SH-SY5Y (cell line): ENCODE results near the gene ACOT4.

Experiments used
- GATA2 ChIP-seq: IDR thresholded peaks from 2 replicates; pipeline ENCODE4 v1.6.1; 2011; ENCODE audit warnings: mild to moderate bottlenecking, low read depth, low read length
- GATA3 ChIP-seq: IDR thresholded peaks from 2 replicates; pipeline ENCODE4 v1.6.1; 2011; ENCODE audit warnings: low read depth, mild to moderate bottlenecking, low read length, moderate library complexity

- TF ChIP-seq GATA2 (no peak), GATA3 (no peak)
Observed at GRCh38 chr14:73589116-73589515, 2.6 kb upstream of the ACOT4 start.
